Activated T-helper 1 cell treated with anti-CD3 and anti-CD28 coated beads, Interleukin-12 subunit alpha, Interleukin-12 subunit beta, Interleukin-2, Interleukin-4 antibody, amounts not matched to agents 30 ng/mL and 10 ng/mL and 1 ng/mL, durations not matched to agents 14 hours and 24 hours and 36 hours (primary cell): ENCODE measurements around the gene PNRC1. TPM values are rescaled to one million over a fixed set of nuclear protein-coding genes. Genes with fewer than 3 reads are reported as not detected.
"Not testable (repeated sequence)": the region's sequence is repeated elsewhere in the genome, so short reads cannot be mapped to it uniquely, and the experiment has no call there.

ENCODE experiments used
- DNase-seq: peaks from one replicate; pipeline ENCODE4 v3.0.0; 2021; ENCODE audit warnings: low spot score
- H3K27ac Mint-ChIP-seq: one replicate; pipeline ENCODE4 v1.8.0; 2021; ENCODE audit warnings: mild to moderate bottlenecking, mixed read lengths
- H3K27me3 Mint-ChIP-seq: one replicate; pipeline ENCODE4 v1.8.0; 2022; ENCODE audit warnings: mild to moderate bottlenecking, moderate library complexity, mixed read lengths; ENCODE audit not compliant: insufficient read depth
- H3K36me3 Mint-ChIP-seq: one replicate; pipeline ENCODE4 v1.8.0; 2021; ENCODE audit warnings: low read depth, mixed read lengths
- H3K4me1 Mint-ChIP-seq: one replicate; pipeline ENCODE4 v1.8.0; 2021; ENCODE audit warnings: low read depth, mixed read lengths
- H3K4me3 Mint-ChIP-seq: one replicate; pipeline ENCODE4 v1.8.0; 2021; ENCODE audit warnings: mild to moderate bottlenecking, moderate library complexity, mixed read lengths
- H3K9me3 Mint-ChIP-seq: one replicate; pipeline ENCODE4 v1.8.0; 2021; ENCODE audit warnings: mixed read lengths
- intact Hi-C: fragments of 100-400 bp; cut with micrococcal nuclease; formaldehyde crosslinking; loops from one replicate; pipeline ENCODE4 v1.15.1; 2024
- total RNA-seq: library from RNA; stranded (reverse); gene quantifications from 2 replicates; pipeline ENCODE4 v1.2.3, GENCODE V29; 2022

The PNRC1 gene
- total RNA-seq, 1 donor from 2014 or later, result 45.6 TPM

GRCh38 chr6:89047473-89047872 lies 33.1 kb upstream of the PNRC1 start:
- H3K27me3 Mint-ChIP-seq, result peaks cover 2% of the 10 kb centered on the region
- intact Hi-C loops, result no loop called here
- no peak for DNase-seq
- H3K4me1 Mint-ChIP-seq, result peaks cover 16% of the 10 kb centered on the region
- no peak overlapping the region for H3K4me3 Mint-ChIP-seq
- no peaks in the 10 kb centered on the region for H3K36me3 Mint-ChIP-seq
- H3K27ac Mint-ChIP-seq, result no peak overlapping the region
- no peaks in the 10 kb centered on the region for H3K9me3 Mint-ChIP-seq

DNA sequence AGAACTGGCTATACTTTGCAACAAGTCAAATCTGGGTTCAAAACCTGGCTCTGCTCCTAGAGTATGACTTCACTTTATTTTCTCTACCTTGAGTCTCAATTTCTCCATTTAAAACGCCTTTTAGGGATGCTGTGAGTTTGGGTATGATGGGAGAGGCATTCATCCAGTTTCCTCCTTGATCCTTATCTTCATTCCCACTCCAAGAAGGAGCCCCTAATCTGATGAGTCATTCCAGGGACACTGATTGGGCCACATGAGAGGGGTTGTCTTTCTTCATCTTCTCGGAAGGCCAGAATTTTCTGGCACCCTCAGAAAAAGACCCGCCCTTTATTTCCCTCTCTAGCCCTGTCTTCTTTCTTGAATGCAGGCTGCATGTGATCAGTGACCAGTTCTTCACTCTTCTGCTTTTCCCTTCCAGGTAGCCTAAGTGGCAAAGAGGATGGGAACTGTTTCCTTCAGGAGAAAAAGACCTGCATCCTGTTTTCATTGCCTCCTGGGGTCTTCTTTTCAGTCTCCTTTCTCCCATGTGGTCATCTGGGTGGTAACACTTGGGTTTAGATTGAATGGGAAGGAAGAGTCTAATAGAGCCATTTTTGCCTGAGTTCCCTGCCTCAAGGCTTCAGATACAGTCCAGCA lies 32.1 kb upstream of the PNRC1 start:
- H3K9me3 Mint-ChIP-seq, result no peaks in the 10 kb centered on the region
- peaks cover 11% of the 10 kb centered on the region for H3K4me1 Mint-ChIP-seq
- H3K4me3 Mint-ChIP-seq, result no peak overlapping the region
- H3K27ac Mint-ChIP-seq, result no peak overlapping the region
- intact Hi-C loops, result no loop called here
- peaks cover 2% of the 10 kb centered on the region for H3K27me3 Mint-ChIP-seq
- DNase-seq, result no peak
- no peaks in the 10 kb centered on the region for H3K36me3 Mint-ChIP-seq

GRCh38 chr6:89048985-89049384 lies 31.6 kb upstream of the PNRC1 start:
- Mint-ChIP-seq H3K4me1 (peaks cover 11% of the 10 kb centered on the region), H3K27ac (no peak overlapping the region), H3K27me3 (peaks cover 2% of the 10 kb centered on the region), H3K4me3 (no peak overlapping the region), H3K36me3 (no peaks in the 10 kb centered on the region), H3K9me3 (no peaks in the 10 kb centered on the region)
- no peak for DNase-seq
- intact Hi-C loops, result no loop called here

GRCh38 chr6:89050155-89050554 lies 30.4 kb upstream of the PNRC1 start:
- intact Hi-C loops, result no loop called here
- no peak overlapping the region for H3K27ac Mint-ChIP-seq
- H3K4me1 Mint-ChIP-seq, result peaks cover 11% of the 10 kb centered on the region
- no peaks in the 10 kb centered on the region for H3K9me3 Mint-ChIP-seq
- no peaks in the 10 kb centered on the region for H3K36me3 Mint-ChIP-seq
- no peak for DNase-seq
- H3K27me3 Mint-ChIP-seq, result no peaks in the 10 kb centered on the region
- H3K4me3 Mint-ChIP-seq, result no peak overlapping the region

- Mint-ChIP-seq H3K27me3 (no peaks in the 10 kb centered on the region), H3K4me3 (no peak overlapping the region), H3K4me1 (peaks cover 11% of the 10 kb centered on the region), H3K9me3 (no peaks in the 10 kb centered on the region), H3K36me3 (no peaks in the 10 kb centered on the region), H3K27ac (no peak overlapping the region)
- intact Hi-C loops, result no loop called here
- DNase-seq, result no peak
Measured at GRCh38 chr6:89050697-89051096, 29.9 kb upstream of the PNRC1 start.

- no peak for DNase-seq
- Mint-ChIP-seq H3K27ac (no peak overlapping the region), H3K27me3 (no peaks in the 10 kb centered on the region), H3K4me1 (peaks cover 11% of the 10 kb centered on the region), H3K9me3 (no peaks in the 10 kb centered on the region), H3K4me3 (no peak overlapping the region), H3K36me3 (no peaks in the 10 kb centered on the region)
- intact Hi-C loops, result no loop called here
Measured at GRCh38 chr6:89051676-89052075, 28.9 kb upstream of the PNRC1 start.

GRCh38 chr6:89054208-89054607 lies 26.3 kb upstream of the PNRC1 start:
- DNase-seq, result no peak
- no peak overlapping the region for H3K4me3 Mint-ChIP-seq
- H3K27me3 Mint-ChIP-seq, result peaks cover 5% of the 10 kb centered on the region
- H3K9me3 Mint-ChIP-seq, result no peaks in the 10 kb centered on the region
- no peaks in the 10 kb centered on the region for H3K36me3 Mint-ChIP-seq
- no peak overlapping the region for H3K27ac Mint-ChIP-seq
- peaks cover 11% of the 10 kb centered on the region for H3K4me1 Mint-ChIP-seq
- intact Hi-C loops, result no loop called here

DNA sequence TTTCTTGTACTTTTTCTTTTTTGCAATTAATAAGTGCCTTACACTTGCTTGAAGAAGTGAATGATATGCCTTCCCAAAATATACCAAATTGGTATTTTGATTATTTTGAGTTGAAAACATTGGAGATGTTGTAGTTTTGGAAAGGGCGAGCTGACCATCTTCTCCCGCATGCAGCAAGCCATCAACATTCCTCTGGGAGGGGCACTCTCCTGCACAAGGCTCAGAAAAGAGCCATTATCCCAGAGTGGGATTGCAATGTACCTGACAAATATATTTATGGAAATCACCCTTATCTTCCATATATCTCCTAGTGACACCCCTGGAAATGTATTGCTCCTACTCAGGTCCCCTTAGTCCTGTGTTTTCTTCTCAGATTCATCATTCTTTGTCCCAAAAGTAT lies 22.8 kb upstream of the PNRC1 start:
- Mint-ChIP-seq H3K27ac (no peak overlapping the region), H3K4me1 (no peaks in the 10 kb centered on the region), H3K36me3 (no peaks in the 10 kb centered on the region), H3K4me3 (no peak overlapping the region), H3K27me3 (peaks cover 5% of the 10 kb centered on the region), H3K9me3 (no peaks in the 10 kb centered on the region)
- intact Hi-C loops, result no loop called here
- no peak for DNase-seq

DNA sequence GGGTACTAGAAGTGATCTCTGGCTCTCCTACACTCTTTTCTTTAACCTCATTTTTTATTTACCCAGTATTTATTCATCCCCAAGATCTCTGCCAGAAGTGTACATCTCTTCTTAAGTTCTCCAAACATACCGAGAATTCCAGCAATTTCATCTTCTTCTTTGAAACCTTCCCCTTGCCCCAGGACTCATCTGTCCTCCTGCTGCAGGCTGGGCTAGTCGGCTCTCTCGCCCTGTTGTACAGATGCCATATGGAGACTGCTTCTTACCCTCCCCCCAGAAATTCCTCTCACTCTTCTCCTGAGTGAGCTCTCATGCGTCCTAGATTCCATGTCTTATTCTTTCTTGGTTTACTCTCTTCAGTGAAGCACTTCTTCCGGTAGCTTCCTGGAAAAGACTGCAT lies 21.9 kb upstream of the PNRC1 start:
- no peaks in the 10 kb centered on the region for H3K4me1 Mint-ChIP-seq
- intact Hi-C loops, result no loop called here
- H3K27me3 Mint-ChIP-seq, result peaks cover 5% of the 10 kb centered on the region
- DNase-seq, result no peak
- H3K36me3 Mint-ChIP-seq, result no peaks in the 10 kb centered on the region
- H3K9me3 Mint-ChIP-seq, result no peaks in the 10 kb centered on the region
- H3K4me3 Mint-ChIP-seq, result no peak overlapping the region
- no peak overlapping the region for H3K27ac Mint-ChIP-seq

- H3K27me3 Mint-ChIP-seq, result peaks cover 5% of the 10 kb centered on the region
- no peak overlapping the region for H3K4me3 Mint-ChIP-seq
- no peaks in the 10 kb centered on the region for H3K9me3 Mint-ChIP-seq
- no peaks in the 10 kb centered on the region for H3K4me1 Mint-ChIP-seq
- no peak for DNase-seq
- H3K27ac Mint-ChIP-seq, result no peak overlapping the region
- no peaks in the 10 kb centered on the region for H3K36me3 Mint-ChIP-seq
- intact Hi-C loops, result no loop called here
Measured at GRCh38 chr6:89059227-89059626, 21.3 kb upstream of the PNRC1 start.

DNA sequence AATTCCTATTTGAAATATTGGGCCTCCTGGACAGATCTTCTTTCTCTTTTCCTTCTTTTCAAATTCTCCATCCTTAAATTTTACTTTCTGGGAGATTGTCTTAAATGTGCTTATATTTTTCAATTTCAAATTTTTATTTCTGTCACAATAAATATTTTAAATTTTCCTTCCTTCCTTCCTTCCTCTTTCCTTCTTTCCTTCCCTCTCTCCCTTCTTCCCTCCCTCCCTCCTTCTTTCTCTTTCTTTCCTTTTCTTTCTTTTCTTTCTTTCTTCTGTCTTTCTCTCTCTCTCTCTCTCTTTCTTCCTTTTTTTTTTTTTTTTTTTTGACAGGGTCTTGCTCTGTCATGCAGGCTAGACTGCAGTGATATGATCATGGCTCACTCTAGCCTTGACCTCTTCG lies 16.7 kb upstream of the PNRC1 start:
- no peaks in the 10 kb centered on the region for H3K9me3 Mint-ChIP-seq
- intact Hi-C loops, result no loop called here
- no peak for DNase-seq

GRCh38 chr6:89064931-89065330 lies 15.6 kb upstream of the PNRC1 start:
- DNase-seq, H3K4me3 Mint-ChIP-seq, intact Hi-C loops, H3K9me3 Mint-ChIP-seq, H3K27ac Mint-ChIP-seq, H3K27me3 Mint-ChIP-seq, H3K36me3 Mint-ChIP-seq, H3K4me1 Mint-ChIP-seq: not testable (repeated sequence)

More for the DNA sequence above, 16.7 kb upstream of the PNRC1 start:
- Mint-ChIP-seq H3K4me1 (no peaks in the 10 kb centered on the region), H3K36me3 (no peaks in the 10 kb centered on the region), H3K27ac (no peak overlapping the region), H3K4me3 (no peak overlapping the region), H3K27me3 (peaks cover 9% of the 10 kb centered on the region)

DNA sequence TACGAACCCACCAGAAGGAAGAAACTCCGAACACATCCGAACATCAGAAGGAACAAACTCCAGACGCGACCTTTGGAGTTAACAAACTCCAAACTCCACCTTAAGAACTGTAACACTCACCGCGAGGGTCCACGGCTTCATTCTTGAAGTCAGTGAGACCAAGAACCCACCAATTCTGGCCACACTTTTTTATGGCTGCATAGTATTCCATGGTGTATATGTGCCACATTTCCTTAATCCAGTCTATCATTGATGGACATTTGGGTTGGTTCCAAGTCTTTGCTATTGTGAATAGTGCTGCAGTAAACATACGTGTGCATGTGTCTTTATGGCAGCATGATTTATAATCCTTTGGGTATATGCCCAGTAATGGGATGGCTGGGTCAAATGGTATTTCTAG lies 14.4 kb upstream of the PNRC1 start:
- H3K4me1 Mint-ChIP-seq, H3K36me3 Mint-ChIP-seq, DNase-seq, H3K27ac Mint-ChIP-seq, H3K9me3 Mint-ChIP-seq, intact Hi-C loops, H3K4me3 Mint-ChIP-seq, H3K27me3 Mint-ChIP-seq: not testable (repeated sequence)
